GM19351 (cell line): ENCODE results near the gene C19orf85.
"Not testable (repeated sequence)": the region's sequence is repeated elsewhere in the genome, so short reads cannot be mapped to it uniquely, and the experiment has no call there.

Experiments
- ATAC-seq: cut with Tn5 transposase; IDR thresholded peaks from one replicate; pipeline ENCODE4 v1.9.1; 2021; ENCODE audit warnings: mild to moderate bottlenecking, moderate library complexity; ENCODE audit not compliant: unreplicated experiment

C19orf85 gene

DNA sequence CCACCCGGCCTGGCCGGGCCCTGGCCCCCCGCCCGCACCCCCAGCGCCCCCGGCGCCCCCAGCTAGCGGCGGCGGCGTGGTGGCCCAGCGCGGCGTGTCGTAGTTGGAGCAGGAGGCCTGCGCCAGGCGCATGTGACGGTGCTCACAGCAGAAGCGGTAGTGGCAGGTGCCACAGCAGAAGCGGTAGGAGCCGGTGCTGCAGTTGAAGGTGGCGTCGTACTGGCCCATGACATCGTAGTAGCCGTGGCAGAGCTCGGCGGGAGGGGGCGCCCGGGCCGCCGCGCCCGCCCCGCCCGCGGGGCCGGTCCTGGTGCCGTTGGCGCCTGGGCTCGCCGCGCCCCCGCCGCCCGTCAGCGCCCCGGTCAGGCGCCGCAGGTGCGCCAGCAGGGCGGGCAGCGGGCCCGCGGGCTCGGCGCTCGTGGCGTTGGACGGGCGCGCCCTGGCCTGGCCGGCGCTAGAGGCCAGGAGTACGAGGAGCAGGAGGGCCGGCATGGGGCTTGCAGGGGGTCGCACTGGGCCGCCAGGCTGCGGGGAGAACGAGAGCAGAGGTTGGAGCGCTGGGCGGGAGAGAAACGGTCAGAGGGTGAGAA is 22.1 kb downstream of the C19orf85 start:
- ATAC-seq, result no peak

GRCh38 chr19:55441692-55442321 is 22.7 kb downstream of the C19orf85 start:
- no peak for ATAC-seq

- ATAC-seq, result no peak
These were observed 23.2 kb downstream of the C19orf85 start for GRCh38 chr19:55441319-55441691.

- ATAC-seq, result no peak
These were observed 24.0 kb downstream of the C19orf85 start for GRCh38 chr19:55440411-55441105.

- no peak for ATAC-seq
These were observed 25.5 kb downstream of the C19orf85 start for GRCh38 chr19:55439052-55439451.

- ATAC-seq, result no peak
These were observed 27.1 kb downstream of the C19orf85 start for GRCh38 chr19:55437410-55437809.

DNA sequence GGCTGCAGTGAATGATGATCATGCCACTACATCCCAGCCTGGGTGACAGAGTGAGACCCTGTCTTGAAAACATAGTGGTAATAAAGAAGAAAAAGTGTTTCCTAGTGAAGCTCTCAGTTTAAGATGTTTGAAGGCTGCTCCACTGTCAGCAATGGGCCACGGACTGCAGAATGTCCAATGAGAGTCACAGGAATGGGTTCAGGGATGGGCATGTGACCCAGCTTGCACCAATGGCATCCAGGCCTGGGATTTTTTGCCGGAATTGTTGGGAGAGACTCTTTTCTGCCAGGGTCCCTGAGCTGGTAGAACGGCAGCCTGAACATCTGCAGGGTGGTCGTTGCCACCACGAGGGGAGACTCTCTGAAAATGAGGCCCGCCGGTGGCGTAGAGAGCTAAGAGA is 27.7 kb downstream of the C19orf85 start:
- no peak for ATAC-seq

DNA sequence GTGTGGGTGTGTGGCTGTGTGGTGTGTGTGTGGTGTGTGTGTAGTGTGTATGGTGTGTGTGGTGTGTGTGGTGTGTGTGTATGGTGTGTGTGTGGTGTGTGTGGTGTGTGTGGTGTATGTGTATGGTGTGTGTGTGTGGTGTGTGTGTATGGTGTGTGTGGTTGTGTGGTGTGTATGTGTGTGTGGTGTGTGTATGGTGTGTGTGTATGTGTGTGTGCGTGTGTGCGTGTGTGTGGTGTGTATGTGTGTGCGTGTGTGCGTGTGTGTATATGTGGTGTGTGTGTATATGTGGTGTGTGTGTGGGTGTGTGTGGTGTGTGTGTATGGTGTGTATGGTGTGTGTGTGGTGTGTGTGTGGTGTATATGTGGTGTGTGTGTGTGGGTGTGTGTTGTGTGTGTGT is 29.5 kb downstream of the C19orf85 start:
- ATAC-seq, result no peak

DNA sequence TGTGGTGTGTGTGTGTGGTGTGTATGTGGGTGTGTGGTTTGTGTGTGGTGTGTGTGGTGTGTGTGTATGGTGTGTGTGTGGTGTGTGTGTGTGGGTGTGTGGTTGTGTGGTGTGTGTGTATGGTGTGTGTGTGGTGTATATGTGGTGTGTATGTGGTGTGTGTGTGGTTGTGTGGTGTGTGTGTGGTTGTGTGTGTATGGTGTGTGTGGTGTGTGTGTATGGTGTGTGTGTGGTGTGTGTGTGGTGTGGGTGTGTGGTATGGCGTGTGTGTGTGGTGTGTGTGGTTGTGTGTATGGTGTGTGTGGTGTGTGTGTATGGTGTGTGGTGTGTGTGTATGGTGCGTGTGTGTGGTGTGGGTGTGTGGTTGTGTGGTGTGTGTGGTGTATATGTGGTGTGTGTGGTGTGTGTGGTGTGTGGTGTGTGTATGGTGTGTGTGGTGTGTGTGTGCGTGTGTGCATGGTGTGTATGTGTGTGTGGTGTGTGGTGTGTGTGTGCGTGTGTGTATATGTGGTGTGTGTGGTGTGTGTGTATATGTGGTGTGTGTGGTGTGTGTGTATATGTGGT is 30.1 kb downstream of the C19orf85 start:
- ATAC-seq, result no peak

DNA sequence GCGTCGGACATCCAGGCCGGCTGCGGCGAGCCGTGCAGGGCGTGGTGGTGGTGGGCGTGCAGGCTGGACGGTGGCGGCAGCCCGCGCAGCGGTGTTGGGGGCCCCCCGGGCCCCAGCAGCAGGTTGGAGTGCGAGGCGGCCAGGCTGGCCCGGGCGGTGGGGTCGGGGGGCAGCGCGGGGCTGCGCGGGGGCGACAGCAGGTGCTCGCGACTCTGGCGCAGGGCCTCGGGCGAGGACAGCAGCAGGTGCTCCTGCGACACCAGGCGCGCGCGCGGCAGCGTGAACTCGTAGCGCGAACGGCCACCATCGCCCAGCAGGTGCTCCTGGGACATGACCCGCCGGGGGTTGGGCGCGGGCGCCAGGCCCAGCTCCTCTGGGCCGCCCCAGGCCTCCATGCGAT is 31.3 kb downstream of the C19orf85 start:
- no peak for ATAC-seq

GRCh38 chr19:55432241-55432959 is 32.2 kb downstream of the C19orf85 start:
- ATAC-seq, result no peak

GRCh38 chr19:55431183-55431582 is 33.4 kb downstream of the C19orf85 start:
- no peak for ATAC-seq

GRCh38 chr19:55426042-55426441 is 38.5 kb downstream of the C19orf85 start:
- no peak for ATAC-seq

- no peak for ATAC-seq
These were observed 40.0 kb downstream of the C19orf85 start for GRCh38 chr19:55424518-55424917.

DNA sequence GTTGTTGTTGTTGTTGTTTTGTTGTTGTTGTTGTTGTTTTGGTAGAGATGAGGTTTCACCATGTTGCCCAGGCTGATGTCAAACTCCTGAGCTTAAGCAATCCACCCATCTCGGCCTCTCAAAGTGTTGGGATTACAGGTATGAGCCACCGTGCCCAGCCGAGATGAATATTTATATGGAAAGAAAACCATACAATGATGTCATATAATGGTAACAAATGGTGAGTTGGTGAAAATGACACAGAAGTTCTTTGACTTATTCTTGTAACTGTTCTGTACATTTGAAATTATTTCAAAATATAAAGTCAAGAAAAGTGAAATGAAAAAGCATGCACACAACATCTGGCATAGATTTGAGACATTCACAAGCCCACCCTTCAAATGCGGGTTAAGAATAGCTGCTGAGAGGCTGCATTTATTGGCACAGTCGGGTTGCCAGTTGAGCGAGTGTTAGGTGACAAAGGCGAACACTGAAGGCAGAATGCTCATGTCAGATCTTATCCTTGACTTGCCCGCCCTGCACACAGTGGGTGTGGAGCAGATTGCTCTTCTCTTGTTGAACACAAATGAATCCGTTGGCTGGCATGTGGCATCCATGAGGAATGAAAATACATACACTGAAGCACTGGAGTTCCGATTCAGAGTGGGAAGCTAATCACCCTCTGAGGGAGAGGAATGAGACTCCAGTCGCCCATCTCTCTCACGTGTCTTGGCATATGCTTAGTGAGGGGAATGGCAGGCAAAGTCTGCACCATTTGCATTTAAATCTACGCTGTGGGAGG is 41.1 kb downstream of the C19orf85 start:
- no peak for ATAC-seq

GRCh38 chr19:55421281-55421680 is 43.3 kb downstream of the C19orf85 start:
- not testable (repeated sequence) for ATAC-seq

- ATAC-seq, result no peak
These were observed 44.8 kb downstream of the C19orf85 start for GRCh38 chr19:55419624-55420236.

GRCh38 chr19:55419103-55419502 is 45.4 kb downstream of the C19orf85 start:
- ATAC-seq, result no peak

DNA sequence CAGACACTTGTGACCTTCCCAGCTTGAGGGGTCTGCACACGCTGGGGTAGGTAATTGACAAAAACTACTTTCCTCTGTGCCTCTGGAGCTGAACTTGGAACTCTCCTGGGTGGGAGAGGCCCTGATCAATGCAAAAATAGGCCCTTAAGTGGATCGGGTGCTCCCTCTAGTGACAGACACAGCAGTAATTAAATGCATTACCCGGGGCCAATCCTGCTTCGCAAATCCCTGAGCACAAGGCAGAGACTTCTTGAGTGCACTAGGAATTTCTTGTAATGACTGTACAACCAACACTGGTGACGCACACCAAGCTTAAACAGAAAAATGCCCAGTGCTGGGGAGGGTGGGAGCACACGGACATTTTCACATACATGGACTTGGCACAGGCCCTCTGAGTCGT is 46.4 kb downstream of the C19orf85 start:
- no peak for ATAC-seq
